Measurements from ENCODE around the gene SMIM7.

Gene SMIM7

DNA sequence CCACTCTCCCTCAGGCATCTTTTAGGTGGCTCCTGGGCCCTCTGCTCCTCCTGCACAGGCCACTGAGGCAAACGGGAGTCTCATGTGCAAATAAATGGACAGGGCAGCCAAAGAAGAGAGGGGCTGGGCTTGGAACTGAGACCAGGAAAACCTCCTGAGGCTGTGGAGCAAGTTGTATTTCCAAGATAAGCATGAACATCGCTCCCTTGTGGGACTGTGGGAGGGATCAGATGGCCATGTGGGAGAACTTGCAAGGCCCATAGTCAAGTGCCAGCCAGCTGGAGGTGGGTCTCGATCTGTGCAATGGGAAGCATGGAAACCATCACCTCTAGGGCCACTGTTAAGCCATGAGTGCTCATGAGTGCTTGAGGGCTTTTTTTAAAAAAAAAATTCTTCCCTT, 56.9 kb downstream of the SMIM7 start:
- Histone ChIP-seq H4K20me1 (ENCODE audit: insufficient read depth, low read length, poor library complexity, severe bottlenecking) (peaks cover 61% of the 10 kb centered on the region), H3K79me2 (ENCODE audit: insufficient read depth, low read length) (peaks cover 97% of the 10 kb centered on the region), H3K4me2 (ENCODE audit: low read depth, low read length, poor library complexity, severe bottlenecking) (no peak overlapping the region), H3F3A (ENCODE audit: low read depth) (no peaks in the 10 kb centered on the region), H3K9me2 (replicated peaks; ENCODE audit: low read depth, low read length) (no peaks in the 10 kb centered on the region), H3K36me3 (ENCODE audit: insufficient read depth, low read length) (peaks cover 8% of the 10 kb centered on the region; the same call in 1 of the 2 replicates), H3K4me1 (ENCODE audit: insufficient read depth, low read length, poor library complexity, severe bottlenecking) (no peaks in the 10 kb centered on the region), H3K4me3 (ENCODE audit: low read length, poor library complexity, severe bottlenecking) (no peak overlapping the region), H3K9ac (ENCODE audit: low read depth, low read length, poor library complexity, severe bottlenecking) (no peak overlapping the region), H3K9me3 (ENCODE audit: insufficient read depth, low read depth, low read length) (no peaks in the 10 kb centered on the region), H2AFZ (ENCODE audit: low read length) (no peak overlapping the region), H3K27me3 (ENCODE audit: insufficient read depth, low read length, poor library complexity, severe bottlenecking) (no peaks in the 10 kb centered on the region)
- TF ChIP-seq EZH2phosphoT487 (IDR thresholded peaks at IDR 0.05; ENCODE audit: borderline replicate concordance), result no peak
- TF ChIP-seq, protein P1, sequence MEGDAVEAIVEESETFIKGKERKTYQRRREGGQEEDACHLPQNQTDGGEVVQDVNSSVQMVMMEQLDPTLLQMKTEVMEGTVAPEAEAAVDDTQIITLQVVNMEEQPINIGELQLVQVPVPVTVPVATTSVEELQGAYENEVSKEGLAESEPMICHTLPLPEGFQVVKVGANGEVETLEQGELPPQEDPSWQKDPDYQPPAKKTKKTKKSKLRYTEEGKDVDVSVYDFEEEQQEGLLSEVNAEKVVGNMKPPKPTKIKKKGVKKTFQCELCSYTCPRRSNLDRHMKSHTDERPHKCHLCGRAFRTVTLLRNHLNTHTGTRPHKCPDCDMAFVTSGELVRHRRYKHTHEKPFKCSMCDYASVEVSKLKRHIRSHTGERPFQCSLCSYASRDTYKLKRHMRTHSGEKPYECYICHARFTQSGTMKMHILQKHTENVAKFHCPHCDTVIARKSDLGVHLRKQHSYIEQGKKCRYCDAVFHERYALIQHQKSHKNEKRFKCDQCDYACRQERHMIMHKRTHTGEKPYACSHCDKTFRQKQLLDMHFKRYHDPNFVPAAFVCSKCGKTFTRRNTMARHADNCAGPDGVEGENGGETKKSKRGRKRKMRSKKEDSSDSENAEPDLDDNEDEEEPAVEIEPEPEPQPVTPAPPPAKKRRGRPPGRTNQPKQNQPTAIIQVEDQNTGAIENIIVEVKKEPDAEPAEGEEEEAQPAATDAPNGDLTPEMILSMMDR (conservative IDR thresholded peaks at IDR 0.05; ENCODE audit: low read length), result no peak

DNA sequence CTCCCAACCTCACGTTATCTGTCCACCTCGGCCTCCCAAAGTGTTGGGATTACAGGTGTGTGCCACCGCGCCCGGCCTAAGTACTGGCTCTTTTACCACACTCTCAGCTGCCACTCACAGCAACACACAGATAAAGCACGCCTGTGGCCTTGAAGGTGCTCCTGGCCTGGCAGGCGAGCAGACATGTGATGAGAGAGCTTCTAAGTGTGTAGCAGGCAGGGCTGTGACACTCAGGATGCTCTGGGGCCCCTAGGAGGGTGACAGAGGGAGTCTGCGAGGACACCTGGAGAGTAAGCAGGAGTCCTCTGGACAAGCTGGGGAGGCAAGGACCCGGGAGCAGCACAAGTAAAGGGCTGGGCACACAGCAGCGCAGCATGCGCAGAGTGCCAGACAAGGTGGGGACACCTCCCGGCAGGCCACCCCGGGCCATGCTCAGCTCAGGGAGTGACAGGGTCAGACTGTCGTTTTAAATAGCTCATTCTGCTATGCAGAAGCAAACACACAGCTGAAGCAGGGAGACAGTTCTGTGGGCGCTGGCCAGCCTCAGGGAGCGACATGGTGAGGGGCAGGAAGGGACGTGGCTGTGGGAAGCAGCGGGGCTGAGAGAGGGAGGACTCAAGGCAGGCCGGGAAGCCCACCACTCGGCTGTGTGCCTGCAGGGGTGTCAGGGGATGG, 58.4 kb downstream of the SMIM7 start:
- Histone ChIP-seq H3K9me2 (replicated peaks; ENCODE audit: low read depth, low read length) (no peaks in the 10 kb centered on the region), H3K4me2 (ENCODE audit: low read depth, low read length, poor library complexity, severe bottlenecking) (no peak overlapping the region), H4K20me1 (ENCODE audit: insufficient read depth, low read length, poor library complexity, severe bottlenecking) (peaks cover 57% of the 10 kb centered on the region), H3K79me2 (ENCODE audit: insufficient read depth, low read length) (peaks cover 98% of the 10 kb centered on the region), H3F3A (ENCODE audit: low read depth) (no peaks in the 10 kb centered on the region), H3K4me1 (ENCODE audit: insufficient read depth, low read length, poor library complexity, severe bottlenecking) (no peaks in the 10 kb centered on the region), H3K4me3 (ENCODE audit: low read length, poor library complexity, severe bottlenecking) (no peak overlapping the region), H3K27me3 (ENCODE audit: insufficient read depth, low read length, poor library complexity, severe bottlenecking) (no peaks in the 10 kb centered on the region), H3K36me3 (ENCODE audit: insufficient read depth, low read length) (peaks cover 8% of the 10 kb centered on the region; the same call in 1 of the 2 replicates), H3K9ac (ENCODE audit: low read depth, low read length, poor library complexity, severe bottlenecking) (no peak overlapping the region), H2AFZ (ENCODE audit: low read length) (no peak overlapping the region), H3K9me3 (ENCODE audit: insufficient read depth, low read depth, low read length) (no peaks in the 10 kb centered on the region)
- TF ChIP-seq, protein P1 (conservative IDR thresholded peaks at IDR 0.05; ENCODE audit: low read length), result no peak
- no peak for TF ChIP-seq EZH2phosphoT487 (IDR thresholded peaks at IDR 0.05; ENCODE audit: borderline replicate concordance)

DNA sequence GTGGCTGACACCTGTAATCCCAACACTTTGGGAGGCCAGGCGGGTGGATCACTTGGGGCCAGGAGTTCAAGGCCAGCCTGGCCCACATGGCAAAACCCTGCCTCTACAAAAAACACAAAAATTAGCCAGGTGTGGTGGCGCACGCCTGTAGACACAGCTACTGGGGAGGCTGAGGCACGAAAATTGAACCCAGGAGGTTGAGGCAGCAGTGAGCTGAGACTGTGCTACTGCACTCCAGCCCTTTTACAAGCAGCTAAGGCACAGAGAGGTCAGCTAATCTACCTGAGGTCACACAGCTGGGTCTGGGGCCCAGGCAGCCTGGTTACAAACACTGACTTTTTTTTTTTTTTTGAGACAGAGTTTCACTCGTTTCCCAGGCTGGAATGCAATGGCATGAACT, 59.1 kb downstream of the SMIM7 start:
- H3K9me2 ChIP-seq (replicated peaks; ENCODE audit: low read depth, low read length), result no peaks in the 10 kb centered on the region
- no peak overlapping the region for H3K9ac ChIP-seq (ENCODE audit: low read depth, low read length, poor library complexity, severe bottlenecking)
- no peaks in the 10 kb centered on the region for H3F3A ChIP-seq (ENCODE audit: low read depth)
- H3K36me3 ChIP-seq (ENCODE audit: insufficient read depth, low read length), result peaks cover 6% of the 10 kb centered on the region; the same call in 1 of the 2 replicates
- peaks cover 100% of the 10 kb centered on the region for H3K79me2 ChIP-seq (ENCODE audit: insufficient read depth, low read length)
- no peak overlapping the region for H3K4me2 ChIP-seq (ENCODE audit: low read depth, low read length, poor library complexity, severe bottlenecking)
- no peaks in the 10 kb centered on the region for H3K27me3 ChIP-seq (ENCODE audit: insufficient read depth, low read length, poor library complexity, severe bottlenecking)
- TF ChIP-seq, protein P1 (conservative IDR thresholded peaks at IDR 0.05; ENCODE audit: low read length), result no peak
- no peak for TF ChIP-seq EZH2phosphoT487 (IDR thresholded peaks at IDR 0.05; ENCODE audit: borderline replicate concordance)
- H3K4me3 ChIP-seq (ENCODE audit: low read length, poor library complexity, severe bottlenecking), result no peak overlapping the region
- no peaks in the 10 kb centered on the region for H3K9me3 ChIP-seq (ENCODE audit: insufficient read depth, low read depth, low read length)
- H4K20me1 ChIP-seq (ENCODE audit: insufficient read depth, low read length, poor library complexity, severe bottlenecking), result peaks cover 59% of the 10 kb centered on the region
- H3K4me1 ChIP-seq (ENCODE audit: insufficient read depth, low read length, poor library complexity, severe bottlenecking), result peaks cover 5% of the 10 kb centered on the region
- H2AFZ ChIP-seq (ENCODE audit: low read length), result no peak overlapping the region

Measured in Loucy (cell line).